ENCODE results near the gene S100A1. TPM values are rescaled to one million over a fixed set of nuclear protein-coding genes. Genes with fewer than 3 reads are reported as not detected.
A peak's percentile ranks its signal among the peaks of the same experiment; 100 is the strongest.

S100A1 gene
- total RNA-seq, 1 donor from 2014 or later, result not detected

GRCh38 chr1:153597206-153597605 is 31.0 kb upstream of the S100A1 start:
- no peaks in the 10 kb centered on the region for H3K4me1 ChIP-seq
- H3K27ac ChIP-seq, result no peak overlapping the region
- DNase-seq, result no peak
- ATAC-seq, result peak; percentile 35
- intact Hi-C loops (cut with DNase I), result no loop called here
- no peaks in the 10 kb centered on the region for H3K9me3 ChIP-seq
- no peak overlapping the region for H3K4me3 ChIP-seq
- no peaks in the 10 kb centered on the region for H3K27me3 ChIP-seq
- TF ChIP-seq CTCF (IDR thresholded peaks at IDR 0.05), result no peak
- no peaks in the 10 kb centered on the region for H3K36me3 ChIP-seq

- DNase-seq (no peak), ATAC-seq (peak; percentile 48)
- intact Hi-C loops (cut with DNase I), result no loop called here
- H3K36me3 ChIP-seq, result no peaks in the 10 kb centered on the region
- TF ChIP-seq CTCF (IDR thresholded peaks at IDR 0.05), result no peak
- H3K27me3 ChIP-seq, result no peaks in the 10 kb centered on the region
- no peak overlapping the region for H3K4me3 ChIP-seq
- no peaks in the 10 kb centered on the region for H3K9me3 ChIP-seq
- H3K4me1 ChIP-seq, result no peaks in the 10 kb centered on the region
- no peak overlapping the region for H3K27ac ChIP-seq
These were observed 29.7 kb upstream of the S100A1 start for GRCh38 chr1:153598309-153599172.

DNA sequence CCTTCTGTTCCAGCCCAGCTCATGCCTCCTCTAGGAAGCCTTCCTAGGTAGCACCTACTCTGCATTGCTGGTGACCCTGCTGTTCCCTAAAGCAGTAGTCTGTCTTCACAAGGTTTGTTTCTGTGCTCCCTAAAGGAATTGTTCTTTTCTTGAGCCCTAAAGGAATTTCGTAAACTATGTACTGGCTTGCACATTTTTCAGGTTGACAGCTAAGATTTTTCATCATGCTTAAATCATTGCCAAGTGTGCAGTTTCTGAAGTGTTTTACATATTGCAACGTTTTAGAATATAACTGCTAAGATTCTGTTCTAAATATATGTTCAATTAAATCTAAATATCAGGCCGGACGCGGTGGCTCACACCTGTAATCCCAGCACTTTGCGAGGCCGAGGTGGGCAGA is 28.4 kb upstream of the S100A1 start:
- no peak for TF ChIP-seq CTCF (IDR thresholded peaks at IDR 0.05)
- Histone ChIP-seq H3K4me3 (no peak overlapping the region), H3K27me3 (no peaks in the 10 kb centered on the region), H3K9me3 (no peaks in the 10 kb centered on the region), H3K4me1 (no peaks in the 10 kb centered on the region), H3K27ac (no peak overlapping the region), H3K36me3 (no peaks in the 10 kb centered on the region)
- ATAC-seq, result no peak
- intact Hi-C loops (cut with DNase I), result no loop called here
- DNase-seq, result no peak

DNA sequence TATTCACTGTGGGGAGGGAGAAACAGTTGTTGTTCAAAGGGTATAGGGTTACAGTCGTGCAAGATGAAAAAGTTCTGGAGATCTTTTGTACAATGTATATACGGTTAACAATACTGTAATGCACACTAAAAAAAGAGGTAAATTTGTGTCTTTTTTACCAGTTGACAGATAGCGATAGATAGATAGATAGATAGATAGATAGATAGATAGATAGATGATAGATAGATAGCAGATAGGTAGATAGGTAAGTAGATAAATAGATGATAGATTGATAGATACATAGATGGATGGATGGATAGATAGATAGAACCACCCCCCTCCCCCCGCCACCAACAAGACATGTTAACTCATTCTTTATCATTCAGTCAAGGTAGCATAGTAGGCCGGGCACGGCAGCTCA is 25.5 kb upstream of the S100A1 start:
- peaks cover 3% of the 10 kb centered on the region for H3K4me1 ChIP-seq
- no peaks in the 10 kb centered on the region for H3K9me3 ChIP-seq
- no peak for DNase-seq
- no peak for ATAC-seq
- H3K27ac ChIP-seq, result no peak overlapping the region
- no peak for TF ChIP-seq CTCF (IDR thresholded peaks at IDR 0.05)
- H3K4me3 ChIP-seq, result no peak overlapping the region
- H3K27me3 ChIP-seq, result no peaks in the 10 kb centered on the region
- intact Hi-C loops (cut with DNase I), result no loop called here
- peaks cover 11% of the 10 kb centered on the region for H3K36me3 ChIP-seq

GRCh38 chr1:153606194-153606593 is 22.0 kb upstream of the S100A1 start:
- DNase-seq (no peak), ATAC-seq (no peak)
- intact Hi-C loops (cut with DNase I), result no loop called here
- Histone ChIP-seq H3K27ac (no peak overlapping the region), H3K9me3 (no peaks in the 10 kb centered on the region), H3K27me3 (no peaks in the 10 kb centered on the region), H3K36me3 (peaks cover 13% of the 10 kb centered on the region), H3K4me1 (peaks cover 34% of the 10 kb centered on the region), H3K4me3 (no peak overlapping the region)
- no peak for TF ChIP-seq CTCF (IDR thresholded peaks at IDR 0.05)

Data from upper lobe of right lung (tissue), 1 donor.